ENCODE results near the gene PCDHGA12. TPM values are rescaled to one million over a fixed set of nuclear protein-coding genes. Genes with fewer than 3 reads are reported as not detected.

The PCDHGA12 gene
- total and polyA plus RNA-seq, 9 donors, result 1.4 to 3.6 (median 2.2) TPM

- WGBS (ENCODE audit: insufficient coverage), result 55% methylated on average over 9 of the region's 10 CpGs
- Histone ChIP-seq H3K4me1 (ENCODE audit: control insufficient read depth, insufficient read depth, low read length) (no peaks in the 10 kb centered on the region), H3K9me3 (replicated peaks; ENCODE audit: control insufficient read depth, low read depth, low read length) (peaks cover 53% of the 10 kb centered on the region), H3K27me3 (ENCODE audit: control insufficient read depth, insufficient read depth, low read length) (no peaks in the 10 kb centered on the region), H3K4me3 (ENCODE audit: low read length) (no peak overlapping the region), H3K36me3 (ENCODE audit: control insufficient read depth, insufficient read depth, low read length) (no peaks in the 10 kb centered on the region), H3K27ac (ENCODE audit: low read length) (no peak overlapping the region)
- DNase-seq, result no peak
Observed at GRCh38 chr5:141439411-141440141, 9.3 kb downstream of the PCDHGA12 start.

- Histone ChIP-seq H3K36me3 (ENCODE audit: control insufficient read depth, insufficient read depth, low read length) (no peaks in the 10 kb centered on the region), H3K27me3 (ENCODE audit: control insufficient read depth, insufficient read depth, low read length) (no peaks in the 10 kb centered on the region), H3K27ac (ENCODE audit: low read length) (no peak overlapping the region), H3K4me3 (ENCODE audit: low read length) (no peak overlapping the region), H3K4me1 (ENCODE audit: control insufficient read depth, insufficient read depth, low read length) (no peaks in the 10 kb centered on the region), H3K9me3 (replicated peaks; ENCODE audit: control insufficient read depth, low read depth, low read length) (peaks cover 58% of the 10 kb centered on the region)
- no peak for DNase-seq
- 93% methylated on average over 2 of the region's 9 CpGs for WGBS (ENCODE audit: insufficient coverage)
Observed at GRCh38 chr5:141440341-141440740, 10.0 kb downstream of the PCDHGA12 start.

- Histone ChIP-seq H3K27ac (ENCODE audit: low read length) (no peak overlapping the region), H3K27me3 (ENCODE audit: control insufficient read depth, insufficient read depth, low read length) (no peaks in the 10 kb centered on the region), H3K9me3 (replicated peaks; ENCODE audit: control insufficient read depth, low read depth, low read length) (peaks cover 56% of the 10 kb centered on the region), H3K36me3 (ENCODE audit: control insufficient read depth, insufficient read depth, low read length) (no peaks in the 10 kb centered on the region), H3K4me1 (ENCODE audit: control insufficient read depth, insufficient read depth, low read length) (no peaks in the 10 kb centered on the region), H3K4me3 (ENCODE audit: low read length) (no peak overlapping the region)
- DNase-seq, result no peak
- WGBS (ENCODE audit: insufficient coverage), result 46% methylated on average over 42 of the region's 50 CpGs
Observed at GRCh38 chr5:141441571-141442170, 11.4 kb downstream of the PCDHGA12 start.

- peaks cover 3% of the 10 kb centered on the region for H3K9me3 ChIP-seq (replicated peaks; ENCODE audit: control insufficient read depth, low read depth, low read length)
Observed at GRCh38 chr5:141465351-141465750, 35.0 kb downstream of the PCDHGA12 start.

GRCh38 chr5:141475625-141476131, 45.4 kb downstream of the PCDHGA12 start, which contains the start of gene PCDHGC3:
PCDHGC3 (plus strand) TSS chr5:141475966; CDS start chr5:141476117, 151 bp downstream.
- H3K4me3 ChIP-seq (ENCODE audit: low read length), result peak within 1 kb of the TSS; percentile 92
- H3K4me1 ChIP-seq (ENCODE audit: control insufficient read depth, insufficient read depth, low read length), result peaks cover 39% of the 10 kb centered on the region
- peak within 1 kb of the TSS; percentile 99 for H3K27ac ChIP-seq (ENCODE audit: low read length)
- under 1% methylated on average over 28 of the region's 28 CpGs for WGBS (ENCODE audit: insufficient coverage)
- no peaks in the 10 kb centered on the region for H3K9me3 ChIP-seq (replicated peaks; ENCODE audit: control insufficient read depth, low read depth, low read length)
- peaks cover 18% of the 10 kb centered on the region for H3K36me3 ChIP-seq (ENCODE audit: control insufficient read depth, insufficient read depth, low read length)
- DNase-seq, result peak; percentile 98
- peaks cover 8% of the 10 kb centered on the region for H3K27me3 ChIP-seq (ENCODE audit: control insufficient read depth, insufficient read depth, low read length)

More at GRCh38 chr5:141465351-141465750, 35.0 kb downstream of the PCDHGA12 start:
- Histone ChIP-seq H3K4me3 (ENCODE audit: low read length) (no peak overlapping the region), H3K4me1 (ENCODE audit: control insufficient read depth, insufficient read depth, low read length) (no peaks in the 10 kb centered on the region), H3K36me3 (ENCODE audit: control insufficient read depth, insufficient read depth, low read length) (no peaks in the 10 kb centered on the region), H3K27me3 (ENCODE audit: control insufficient read depth, insufficient read depth, low read length) (no peaks in the 10 kb centered on the region), H3K27ac (ENCODE audit: low read length) (no peak overlapping the region)
- DNase-seq, result no peak
- 100% methylated on average over 1 of the region's 3 CpGs for WGBS (ENCODE audit: insufficient coverage)

GRCh38 chr5:141476132-141476911, 46.0 kb downstream of the PCDHGA12 start:
- H3K4me1 ChIP-seq (ENCODE audit: control insufficient read depth, insufficient read depth, low read length), result peaks cover 42% of the 10 kb centered on the region
- H3K36me3 ChIP-seq (ENCODE audit: control insufficient read depth, insufficient read depth, low read length), result peaks cover 18% of the 10 kb centered on the region
- no peaks in the 10 kb centered on the region for H3K9me3 ChIP-seq (replicated peaks; ENCODE audit: control insufficient read depth, low read depth, low read length)
- under 1% methylated on average over 52 of the region's 58 CpGs for WGBS (ENCODE audit: insufficient coverage)
- peak; percentile 93 for DNase-seq
- H3K27me3 ChIP-seq (ENCODE audit: control insufficient read depth, insufficient read depth, low read length), result peaks cover 8% of the 10 kb centered on the region
- H3K27ac ChIP-seq (ENCODE audit: low read length), result peak overlapping the region; percentile 99
- peak overlapping the region; percentile 92 for H3K4me3 ChIP-seq (ENCODE audit: low read length)

- H3K9me3 ChIP-seq (replicated peaks; ENCODE audit: control insufficient read depth, low read depth, low read length), result no peaks in the 10 kb centered on the region
- H3K27me3 ChIP-seq (ENCODE audit: control insufficient read depth, insufficient read depth, low read length), result peaks cover 8% of the 10 kb centered on the region
- WGBS (ENCODE audit: insufficient coverage), result 7% methylated on average over 22 of the region's 24 CpGs
- no peak for DNase-seq
- H3K27ac ChIP-seq (ENCODE audit: low read length), result peak overlapping the region; percentile 99
- H3K36me3 ChIP-seq (ENCODE audit: control insufficient read depth, insufficient read depth, low read length), result peaks cover 18% of the 10 kb centered on the region
- peaks cover 43% of the 10 kb centered on the region for H3K4me1 ChIP-seq (ENCODE audit: control insufficient read depth, insufficient read depth, low read length)
- peak overlapping the region; percentile 92 for H3K4me3 ChIP-seq (ENCODE audit: low read length)
Observed at GRCh38 chr5:141477044-141477575, 46.8 kb downstream of the PCDHGA12 start.

- Histone ChIP-seq H3K27me3 (ENCODE audit: control insufficient read depth, insufficient read depth, low read length) (peaks cover 8% of the 10 kb centered on the region), H3K4me1 (ENCODE audit: control insufficient read depth, insufficient read depth, low read length) (peaks cover 43% of the 10 kb centered on the region)
Observed at GRCh38 chr5:141477815-141478214, 47.5 kb downstream of the PCDHGA12 start.

GRCh38 chr5:141478321-141478945, 48.1 kb downstream of the PCDHGA12 start:
- DNase-seq, result no peak
- peaks cover 43% of the 10 kb centered on the region for H3K4me1 ChIP-seq (ENCODE audit: control insufficient read depth, insufficient read depth, low read length)
- 11% methylated on average over 17 of the region's 20 CpGs for WGBS (ENCODE audit: insufficient coverage)

More at GRCh38 chr5:141477815-141478214, 47.5 kb downstream of the PCDHGA12 start:
- H3K36me3 ChIP-seq (ENCODE audit: control insufficient read depth, insufficient read depth, low read length), result peaks cover 18% of the 10 kb centered on the region
- no peaks in the 10 kb centered on the region for H3K9me3 ChIP-seq (replicated peaks; ENCODE audit: control insufficient read depth, low read depth, low read length)
- DNase-seq, result no peak
- peak overlapping the region; percentile 92 for H3K4me3 ChIP-seq (ENCODE audit: low read length)
- peak overlapping the region; percentile 17 for H3K27ac ChIP-seq (ENCODE audit: low read length)
- WGBS (ENCODE audit: insufficient coverage), result 15% methylated on average over 9 of the region's 13 CpGs

More at GRCh38 chr5:141478321-141478945, 48.1 kb downstream of the PCDHGA12 start:
- Histone ChIP-seq H3K4me3 (ENCODE audit: low read length) (peak overlapping the region; percentile 92), H3K36me3 (ENCODE audit: control insufficient read depth, insufficient read depth, low read length) (peaks cover 20% of the 10 kb centered on the region), H3K27me3 (ENCODE audit: control insufficient read depth, insufficient read depth, low read length) (peaks cover 8% of the 10 kb centered on the region), H3K27ac (ENCODE audit: low read length) (peak overlapping the region; percentile 17), H3K9me3 (replicated peaks; ENCODE audit: control insufficient read depth, low read depth, low read length) (no peaks in the 10 kb centered on the region)
